IMR-90 (cell line): ENCODE data around the gene ATF6B. TPM values are rescaled to one million over a fixed set of nuclear protein-coding genes. Genes with fewer than 3 reads are reported as not detected.

Source experiments
- ATAC-seq: fragments of 200-7000 bp; cut with Tn5 transposase; 2 replicates; pipeline ENCODE4 v1.9.1; 2020; ENCODE audit warnings: low read depth, mild to moderate bottlenecking, moderate library complexity
- BruUV-seq: library from RNA; stranded (reverse); fragments of 400-500 nt; replicated peaks from 2 replicates; lab custom pipeline; 2021; lab: Mats Ljungman, UMichigan
- CTCF ChIA-PET: fragments of 300-600 bp; formaldehyde crosslinking; extraction: SDS; loops from one replicate; lab custom pipeline; 2021; ENCODE audit warnings: antibody characterized with exemption; lab: Yijun Ruan, JAX
- POLR2A ChIA-PET: fragments of 300-600 bp; sonication (Branson Sonifier 250); formaldehyde crosslinking; loops from one replicate; lab custom pipeline; 2022; ENCODE audit warnings: antibody characterized with exemption; ENCODE audit not compliant: unreplicated experiment; lab: Charles Lee
- DNase-seq: peaks from one replicate; pipeline ENCODE4 v3.0.0; 2013
- H2AFZ ChIP-seq: replicated peaks from 2 replicates; pipeline ENCODE3; 2013; ENCODE audit warnings: low read length, mild to moderate bottlenecking; ENCODE audit not compliant: poor library complexity
- H2AK5ac ChIP-seq: 2 replicates; pipeline ENCODE4 v1.6.1; 2013; ENCODE audit warnings: low read depth, low read length, inconsistent platforms
- H2AK9ac ChIP-seq: replicated peaks from 2 replicates; pipeline ENCODE3; 2013; ENCODE audit warnings: mild to moderate bottlenecking, low read depth, low read length, moderate library complexity; ENCODE audit not compliant: poor library complexity
- H2BK120ac ChIP-seq: 2 replicates; pipeline ENCODE4 v1.6.1; 2013; ENCODE audit warnings: low read depth, low read length, inconsistent platforms
- H2BK15ac ChIP-seq: 3 replicates; pipeline ENCODE4 v1.6.1; 2013; ENCODE audit warnings: low read depth, low read length, inconsistent platforms
- H2BK20ac ChIP-seq: 2 replicates; pipeline ENCODE4 v1.6.1; 2013; ENCODE audit warnings: low read depth, mild to moderate bottlenecking, inconsistent platforms, low read length, moderate library complexity
- H2BK5ac ChIP-seq: 2 replicates; pipeline ENCODE4 v1.6.1; 2013; ENCODE audit warnings: mild to moderate bottlenecking, low read depth, low read length, inconsistent platforms; ENCODE audit not compliant: poor library complexity, severe bottlenecking
- H3K14ac ChIP-seq: replicated peaks from 2 replicates; pipeline ENCODE4 v1.6.1; 2013; ENCODE audit warnings: low read depth, low read length, inconsistent platforms
- H3K18ac ChIP-seq: 2 replicates; pipeline ENCODE4 v1.6.1; 2013; ENCODE audit warnings: low read depth, low read length, control low read depth
- H3K23ac ChIP-seq: 2 replicates; pipeline ENCODE4 v1.6.1; 2013; ENCODE audit warnings: low read depth, low read length, inconsistent platforms
- H3K27ac ChIP-seq: 2 replicates; pipeline ENCODE4 v1.5.1; 2013; ENCODE audit warnings: mild to moderate bottlenecking, control low read depth, low read length; ENCODE audit not compliant: insufficient read depth
- H3K27me3 ChIP-seq: 2 replicates; pipeline ENCODE4 v1.6.1; 2013; ENCODE audit warnings: low read length; ENCODE audit not compliant: control insufficient read depth, insufficient read depth
- H3K36me3 ChIP-seq: 2 replicates; pipeline ENCODE4 v1.6.1; 2013; ENCODE audit warnings: low read length, mixed read lengths; ENCODE audit not compliant: control insufficient read depth, insufficient read depth
- H3K4ac ChIP-seq: 2 replicates; pipeline ENCODE4 v1.6.1; 2013; ENCODE audit warnings: low read depth, low read length, inconsistent platforms
- H3K4me1 ChIP-seq: 2 replicates; pipeline ENCODE4 v1.6.1; 2013; ENCODE audit warnings: low read length, mixed read lengths; ENCODE audit not compliant: control insufficient read depth, insufficient read depth
- H3K4me2 ChIP-seq: 2 replicates; pipeline ENCODE4 v1.6.1; 2013; ENCODE audit warnings: low read depth, mild to moderate bottlenecking, control low read depth, low read length, moderate library complexity
- H3K4me3 ChIP-seq: 2 replicates; pipeline ENCODE4 v1.5.1; 2013; ENCODE audit warnings: low read depth, mild to moderate bottlenecking, control low read depth, low read length, moderate library complexity; ENCODE audit not compliant: insufficient read depth
- H3K56ac ChIP-seq: 2 replicates; pipeline ENCODE4 v1.6.1; 2013; ENCODE audit warnings: low read length, inconsistent platforms; ENCODE audit not compliant: insufficient read depth; ENCODE audit errors: extremely low read depth
- H3K79me1 ChIP-seq, 2 experiments: 2 replicates each; pipeline ENCODE4 v1.6.1; 2013; ENCODE audit warnings: low read length in 2 of 2, inconsistent platforms in 1 of 2, low read depth in 1 of 2
- H3K9ac ChIP-seq: 2 replicates; pipeline ENCODE4 v1.6.1; 2013; ENCODE audit warnings: low read depth, low read length, control low read depth
- H3K9me1 ChIP-seq: 2 replicates; pipeline ENCODE4 v1.6.1; 2013; ENCODE audit warnings: low read length, inconsistent platforms; ENCODE audit not compliant: insufficient read depth
- H3K9me3 ChIP-seq: 2 replicates; pipeline ENCODE4 v1.6.1; 2013; ENCODE audit warnings: low read length; ENCODE audit not compliant: control insufficient read depth, insufficient read depth
- H4K20me1 ChIP-seq: 2 replicates; pipeline ENCODE4 v1.6.1; 2013; ENCODE audit warnings: low read length, inconsistent platforms; ENCODE audit not compliant: insufficient read depth
- H4K5ac ChIP-seq: 2 replicates; pipeline ENCODE4 v1.6.1; 2013; ENCODE audit warnings: mild to moderate bottlenecking, low read depth, low read length, control low read depth
- H4K8ac ChIP-seq, 2 experiments: 2 replicates each; pipeline ENCODE4 v1.6.1; 2013; ENCODE audit warnings: low read depth in 2 of 2, low read length in 2 of 2, control low read depth in 1 of 2, inconsistent platforms in 1 of 2
- H4K91ac ChIP-seq: 2 replicates; pipeline ENCODE4 v1.6.1; 2013; ENCODE audit warnings: low read depth, low read length, inconsistent platforms; ENCODE audit not compliant: insufficient read depth
- BHLHE40 ChIP-seq: fragments of 150-350 bp; IDR thresholded peaks from 2 replicates; pipeline ENCODE4 v1.6.1; 2016; ENCODE audit warnings: mild to moderate bottlenecking, low read depth, low read length
- CEBPB ChIP-seq: IDR thresholded peaks from 2 replicates; pipeline ENCODE4 v1.6.1; 2012; ENCODE audit warnings: low read depth, low read length, improper control_type of control experiment
- CHD1 ChIP-seq: IDR thresholded peaks from 2 replicates; pipeline ENCODE4 v1.6.1; 2012; ENCODE audit warnings: low read depth, low read length, improper control_type of control experiment
- FOS ChIP-seq: fragments of 150-350 bp; IDR thresholded peaks from 2 replicates; pipeline ENCODE4 v1.6.1; 2016; ENCODE audit warnings: low read depth, low read length
- MAFK ChIP-seq: IDR thresholded peaks from 2 replicates; pipeline ENCODE4 v1.6.1; 2012; ENCODE audit warnings: low read depth, low read length, improper control_type of control experiment
- MAZ ChIP-seq: IDR thresholded peaks from 2 replicates; pipeline ENCODE4 v1.6.1; 2012; ENCODE audit warnings: low read depth, mild to moderate bottlenecking, low read length, improper control_type of control experiment, moderate library complexity, borderline replicate concordance
- MXI1 ChIP-seq: IDR thresholded peaks from 2 replicates; pipeline ENCODE4 v1.6.1; 2012; ENCODE audit warnings: low read depth, mild to moderate bottlenecking, low read length, moderate library complexity, borderline replicate concordance
- NFE2L2 ChIP-seq: fragments of 150-350 bp; IDR thresholded peaks from 2 replicates; pipeline ENCODE4 v1.6.1; 2016; ENCODE audit warnings: low read depth, mild to moderate bottlenecking, low read length
- POLR2A ChIP-seq: IDR thresholded peaks from 2 replicates; pipeline ENCODE4 v1.6.1; 2012; ENCODE audit warnings: mild to moderate bottlenecking, low read depth, low read length
- RAD21 ChIP-seq: IDR thresholded peaks from 2 replicates; pipeline ENCODE4 v1.6.1; 2012; ENCODE audit warnings: low read length, improper control_type of control experiment
- RCOR1 ChIP-seq: IDR thresholded peaks from 2 replicates; pipeline ENCODE4 v1.6.1; 2012; ENCODE audit warnings: mild to moderate bottlenecking, low read length, improper control_type of control experiment; ENCODE audit not compliant: insufficient replicate concordance
- RFX5 ChIP-seq: IDR thresholded peaks from 2 replicates; pipeline ENCODE4 v1.8.0; 2012; ENCODE audit warnings: low read depth, mild to moderate bottlenecking, low read length, moderate library complexity
- SMC3 ChIP-seq: fragments of 150-350 bp; IDR thresholded peaks from 2 replicates; pipeline ENCODE4 v1.6.1; 2016; ENCODE audit warnings: low read depth, mild to moderate bottlenecking, antibody characterized with exemption, low read length, moderate library complexity
- USF2 ChIP-seq: fragments of 150-350 bp; IDR thresholded peaks from 2 replicates; pipeline ENCODE4 v1.6.1; 2017; ENCODE audit warnings: mild to moderate bottlenecking, antibody characterized with exemption, low read length, low read depth
- WGBS, 2 experiments: methylation state at CpG; one replicate each; pipeline versions ENCODE4 v1.1.5 to v1.1.7; 2013; ENCODE audit warnings: missing lambda C conversion rate in 2 of 2; ENCODE audit not compliant: insufficient read length in 1 of 2; ENCODE audit errors: extremely low coverage in 2 of 2; 5-methylcytosine and 5-hydroxymethylcytosine counted together
- dilution Hi-C: fragments of 300-500 bp; cut with HindIII; formaldehyde crosslinking; loops from one replicate; pipeline ENCODE4 v1.14.3; 2018; ENCODE audit warnings: low sequenced_read_pairs; ENCODE audit not compliant: unreplicated experiment
- in situ Hi-C: fragments of 300-500 bp; cut with MboI; formaldehyde crosslinking; loops from 3 replicates; pipeline ENCODE4 v1.14.3; 2019; ENCODE audit warnings: low sequenced_read_pairs, inconsistent platforms, mixed read lengths
- intact Hi-C: fragments of 100-400 bp; cut with micrococcal nuclease; formaldehyde crosslinking; loops from 2 replicates; pipeline ENCODE4 v1.10.0; 2022
- polyA plus RNA-seq, 3 experiments: library from polyadenylated mRNA; depleted of rRNA; stranded (reverse); fragments of >200 nt; gene quantifications; 2 replicates each; pipeline ENCODE4 v1.2.3, GENCODE V29; 2012; ENCODE audit warnings: low replicate concordance in 1 of 3
- total RNA-seq: library from RNA; depleted of rRNA; stranded (reverse); fragments of >200 nt; gene quantifications from 2 replicates; pipeline ENCODE4 v1.2.3, GENCODE V29; 2012
- TF ChIP-seq, protein P1 (sequence below): fragments of 150-350 bp; IDR thresholded peaks from 2 replicates; pipeline ENCODE4 v1.6.1; 2016; ENCODE audit warnings: low read depth, mild to moderate bottlenecking, low read length, moderate library complexity, borderline replicate concordance
- TF ChIP-seq, protein P2 (sequence below): conservative IDR thresholded peaks from 2 replicates; pipeline ENCODE4 v1.5.1; 2012; ENCODE audit warnings: mild to moderate bottlenecking, low read depth, low read length, improper control_type of control experiment

ATF6B gene
- total and polyA plus RNA-seq, 2 of the 4 experiments (the other 2 are of a cell fraction): 7.9 to 69.6 TPM

- H2BK120ac ChIP-seq: no peak overlapping the region
- H2BK20ac ChIP-seq: no peak overlapping the region
- H3K9ac ChIP-seq: no peak overlapping the region
- 0 out of 2 replicates have a peak, but pooled peaks cover 2% of the 10 kb centered on the region for H4K20me1 ChIP-seq
- H3K14ac ChIP-seq: no peak overlapping the region
- DNase-seq: no peak
- POLR2A ChIA-PET: no interaction called here
- no TSS peak for BruUV-seq
- H3K9me1 ChIP-seq: 0 out of 2 replicates have a peak, but pooled peaks cover 3% of the 10 kb centered on the region
- 62% methylated on average over 3 of the region's 14 CpGs; no CpG with 5 or more reads in 1 of the 2 experiments for WGBS, 2 experiments
- H3K27me3 ChIP-seq: peaks cover 15% of the 10 kb centered on the region
- ATAC-seq: no peak
- TF ChIP-seq SMC3 (no peak), RFX5 (no peak), CHD1 (no peak), MAFK (no peak), USF2 (no peak), POLR2A (no peak), RAD21 (no peak), CEBPB (no peak), NFE2L2 (no peak), BHLHE40 (no peak), RCOR1 (no peak), FOS (no peak), MXI1 (no peak), MAZ (no peak)
- TF ChIP-seq, protein P1, sequence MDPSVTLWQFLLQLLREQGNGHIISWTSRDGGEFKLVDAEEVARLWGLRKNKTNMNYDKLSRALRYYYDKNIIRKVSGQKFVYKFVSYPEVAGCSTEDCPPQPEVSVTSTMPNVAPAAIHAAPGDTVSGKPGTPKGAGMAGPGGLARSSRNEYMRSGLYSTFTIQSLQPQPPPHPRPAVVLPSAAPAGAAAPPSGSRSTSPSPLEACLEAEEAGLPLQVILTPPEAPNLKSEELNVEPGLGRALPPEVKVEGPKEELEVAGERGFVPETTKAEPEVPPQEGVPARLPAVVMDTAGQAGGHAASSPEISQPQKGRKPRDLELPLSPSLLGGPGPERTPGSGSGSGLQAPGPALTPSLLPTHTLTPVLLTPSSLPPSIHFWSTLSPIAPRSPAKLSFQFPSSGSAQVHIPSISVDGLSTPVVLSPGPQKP: no peak
- TF ChIP-seq, protein P2, sequence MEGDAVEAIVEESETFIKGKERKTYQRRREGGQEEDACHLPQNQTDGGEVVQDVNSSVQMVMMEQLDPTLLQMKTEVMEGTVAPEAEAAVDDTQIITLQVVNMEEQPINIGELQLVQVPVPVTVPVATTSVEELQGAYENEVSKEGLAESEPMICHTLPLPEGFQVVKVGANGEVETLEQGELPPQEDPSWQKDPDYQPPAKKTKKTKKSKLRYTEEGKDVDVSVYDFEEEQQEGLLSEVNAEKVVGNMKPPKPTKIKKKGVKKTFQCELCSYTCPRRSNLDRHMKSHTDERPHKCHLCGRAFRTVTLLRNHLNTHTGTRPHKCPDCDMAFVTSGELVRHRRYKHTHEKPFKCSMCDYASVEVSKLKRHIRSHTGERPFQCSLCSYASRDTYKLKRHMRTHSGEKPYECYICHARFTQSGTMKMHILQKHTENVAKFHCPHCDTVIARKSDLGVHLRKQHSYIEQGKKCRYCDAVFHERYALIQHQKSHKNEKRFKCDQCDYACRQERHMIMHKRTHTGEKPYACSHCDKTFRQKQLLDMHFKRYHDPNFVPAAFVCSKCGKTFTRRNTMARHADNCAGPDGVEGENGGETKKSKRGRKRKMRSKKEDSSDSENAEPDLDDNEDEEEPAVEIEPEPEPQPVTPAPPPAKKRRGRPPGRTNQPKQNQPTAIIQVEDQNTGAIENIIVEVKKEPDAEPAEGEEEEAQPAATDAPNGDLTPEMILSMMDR: no peak
- H3K4me1 ChIP-seq: no peaks in the 10 kb centered on the region
- no peak overlapping the region for H3K4me2 ChIP-seq
- no peak overlapping the region for H2AK5ac ChIP-seq
- H4K8ac ChIP-seq: no peak overlapping the region
- no peak overlapping the region for H3K4me3 ChIP-seq
- H3K18ac ChIP-seq: no peak overlapping the region
- no peak overlapping the region for H3K27ac ChIP-seq
- CTCF ChIA-PET: no interaction called here
- no peak overlapping the region for H4K5ac ChIP-seq
- no peaks in the 10 kb centered on the region for H3K36me3 ChIP-seq
- no peak overlapping the region for H3K23ac ChIP-seq
- no peak overlapping the region for H3K4ac ChIP-seq
- no peak overlapping the region for H2AFZ ChIP-seq
- dilution Hi-C loops (no loop called here), in situ Hi-C loops (no loop called here), intact Hi-C loops (no loop called here)
- H2BK5ac ChIP-seq: no peak overlapping the region
- no peak overlapping the region for H2AK9ac ChIP-seq
- H3K79me1 ChIP-seq: no peaks in the 10 kb centered on the region
- no peak overlapping the region for H3K56ac ChIP-seq
- no peak overlapping the region for H4K91ac ChIP-seq
- H2BK15ac ChIP-seq: no peak overlapping the region
- H3K9me3 ChIP-seq: no peaks in the 10 kb centered on the region
These were observed 59.2 kb downstream of the ATF6B start for GRCh38 chr6:32068867-32069266.
